Stimulated activated CD8-positive, alpha-beta memory T cell treated with anti-CD3 and anti-CD28 coated beads, Interleukin-4, amount 100 ng/mL, for 24 hours (primary cell): ENCODE data around the gene DNM1L.
A peak's percentile ranks its signal among the peaks of the same experiment; 100 is the strongest.
"Not testable (repeated sequence)": the region's sequence is repeated elsewhere in the genome, so short reads cannot be mapped to it uniquely, and the experiment has no call there.

Source experiments
- DNase-seq: peaks from one replicate; pipeline ENCODE4 v3.0.0-alpha.2; 2020; ENCODE audit warnings: low read depth

DNM1L gene

DNA sequence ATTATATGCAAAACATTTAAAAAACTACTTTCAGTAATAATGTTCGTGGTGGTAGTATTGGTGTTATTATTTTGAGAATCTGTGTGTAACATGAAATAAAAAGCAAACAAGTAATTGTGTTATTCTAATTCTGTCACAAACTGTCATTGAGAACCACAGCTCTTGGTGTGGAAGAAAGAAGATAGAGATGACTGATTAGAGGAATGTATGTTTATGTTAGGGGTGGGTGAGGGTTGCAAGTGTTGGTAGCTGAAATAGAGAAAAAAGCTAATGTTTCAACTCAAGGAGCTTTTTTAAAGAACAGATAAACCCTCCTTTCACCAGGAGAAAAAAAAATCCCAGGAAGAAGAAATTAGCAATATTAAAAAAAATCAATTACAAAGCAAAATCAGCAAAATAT, 18.3 kb downstream of the DNM1L start:
- DNase-seq: no peak

DNA sequence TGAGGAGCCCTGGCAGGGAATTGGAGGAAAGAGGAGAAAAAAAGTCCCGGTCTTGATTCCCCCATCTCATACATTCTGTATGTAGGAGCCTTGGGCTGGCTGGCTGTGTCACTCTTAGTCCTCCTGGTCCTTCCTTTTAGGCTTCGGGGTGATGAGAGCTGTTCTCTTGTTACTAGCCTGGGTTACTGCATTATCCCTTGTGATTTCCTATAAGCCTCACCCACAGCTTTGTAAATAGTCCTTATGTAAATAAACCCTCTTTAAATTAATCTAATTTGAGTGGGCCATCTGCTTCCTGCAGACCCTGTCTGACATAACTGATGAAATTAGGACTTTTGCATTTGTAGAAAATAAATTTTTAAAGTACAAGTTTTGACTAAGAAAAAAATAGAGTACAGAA, 19.2 kb downstream of the DNM1L start:
- DNase-seq: no peak

DNA sequence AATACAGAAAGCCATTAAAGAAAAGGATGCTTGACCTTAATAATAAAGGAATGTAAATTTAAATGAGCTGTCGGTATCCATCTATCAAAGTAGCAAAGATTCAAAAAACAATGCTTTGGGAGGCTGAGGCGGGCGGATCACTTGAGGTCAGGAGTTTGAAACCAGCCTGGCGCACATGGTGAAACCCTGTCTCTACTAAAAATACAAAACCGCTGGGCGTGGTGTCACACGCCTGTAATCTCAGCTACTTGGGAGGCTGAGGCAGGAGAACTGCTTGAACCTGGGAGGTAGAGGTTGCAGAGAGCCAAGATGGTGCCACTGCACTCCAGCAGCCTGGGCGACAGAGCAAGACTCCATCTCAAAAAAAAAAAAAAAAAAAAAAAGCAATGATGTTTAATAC, 20.3 kb downstream of the DNM1L start:
- not testable (repeated sequence) for DNase-seq

DNA sequence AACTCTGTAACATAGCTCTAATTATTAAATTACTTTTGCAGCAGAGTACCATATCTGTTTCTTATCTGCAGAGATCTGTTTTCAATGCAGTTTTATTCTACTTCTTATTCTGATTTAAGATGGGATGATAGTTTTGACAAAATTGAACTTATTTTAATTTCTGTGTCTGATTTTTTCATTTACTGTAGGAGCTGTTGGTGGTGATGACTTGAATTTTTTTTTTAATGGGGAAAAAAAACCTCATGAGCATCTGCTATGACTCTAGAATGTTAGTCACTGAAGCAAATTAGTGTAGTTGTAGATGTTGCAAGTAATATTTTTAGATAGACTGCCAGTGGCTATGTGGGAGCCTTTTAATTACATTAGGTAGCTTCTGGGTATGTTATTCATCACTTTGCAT, 23.4 kb downstream of the DNM1L start:
- DNase-seq: no peak

DNA sequence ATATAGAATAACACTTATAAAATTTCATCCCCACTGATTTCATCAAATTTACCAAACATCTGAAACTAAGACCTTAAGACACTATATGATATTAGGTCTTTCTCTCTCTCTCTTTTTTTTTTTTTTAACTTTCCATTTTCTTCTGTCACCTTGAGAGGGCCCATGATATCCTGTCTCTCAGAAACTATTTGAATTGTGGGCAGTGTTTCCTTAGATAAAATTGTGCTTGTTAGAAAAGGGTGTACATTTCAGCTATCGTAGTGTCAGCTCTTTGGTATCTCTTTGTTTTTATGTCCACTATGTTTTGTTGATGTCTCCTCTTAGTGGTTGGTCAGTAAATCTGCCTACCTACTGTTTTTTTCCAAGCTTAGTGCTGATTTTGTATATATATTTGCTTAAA, 23.8 kb downstream of the DNM1L start:
- DNase-seq: no peak

- DNase-seq: no peak
These were observed 26.7 kb downstream of the DNM1L start for GRCh38 chr12:32705783-32706182.

DNA sequence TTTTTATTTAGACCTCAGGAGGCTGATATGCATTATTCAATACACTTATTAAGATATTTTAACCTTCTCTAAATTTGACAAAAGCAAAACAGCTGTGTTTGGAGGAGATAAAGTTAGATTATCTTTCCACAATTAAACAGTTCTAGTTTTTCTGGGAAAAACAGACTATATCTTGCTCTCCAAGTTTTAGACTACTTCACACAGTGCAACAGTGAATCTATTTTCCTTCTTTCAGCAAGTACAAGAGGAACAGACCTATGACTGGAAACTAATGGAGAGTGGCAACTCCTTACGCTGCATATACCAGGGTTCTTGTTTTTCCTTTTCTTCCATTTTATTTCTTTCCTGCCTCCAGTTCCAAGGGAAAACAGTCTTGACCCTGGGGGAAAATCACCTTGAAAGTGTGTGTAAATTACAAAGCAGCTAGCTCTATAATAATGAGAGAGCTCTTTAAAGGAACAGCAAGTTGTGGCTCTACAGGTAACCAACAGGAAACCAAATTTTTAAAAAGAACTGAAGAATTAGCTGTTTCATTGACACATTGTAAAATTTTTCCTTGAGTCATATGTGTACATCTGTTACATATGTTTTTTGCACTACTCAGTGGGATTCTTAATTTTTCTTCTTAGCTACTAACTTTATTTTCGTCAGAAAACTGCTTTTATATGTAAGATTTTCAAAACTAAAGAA, 27.4 kb downstream of the DNM1L start:
- no peak for DNase-seq

- DNase-seq: no peak
These were observed 29.8 kb downstream of the DNM1L start for GRCh38 chr12:32708926-32709325.

DNA sequence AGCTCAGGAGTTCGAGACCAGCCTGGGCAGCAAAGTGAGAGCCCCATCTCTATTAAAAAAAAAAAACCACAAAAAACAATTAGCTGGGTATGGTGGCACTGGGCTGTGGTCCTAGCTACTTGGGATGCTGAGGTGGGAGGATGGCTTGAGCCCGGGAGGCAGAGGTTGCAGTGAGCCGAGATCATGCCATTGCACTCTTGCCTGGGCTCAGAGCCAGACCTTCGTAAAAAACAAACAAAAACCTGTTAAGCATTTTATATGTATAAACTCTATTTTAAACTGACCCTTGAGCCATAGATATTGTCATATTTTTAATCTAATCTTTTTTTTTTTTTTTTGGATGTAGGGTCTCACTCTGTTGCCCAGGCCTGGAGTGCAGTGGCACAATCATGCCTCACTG, 35.7 kb downstream of the DNM1L start:
- DNase-seq: no peak

GRCh38 chr12:32718926-32719325, 39.8 kb downstream of the DNM1L start:
- DNase-seq: no peak

DNA sequence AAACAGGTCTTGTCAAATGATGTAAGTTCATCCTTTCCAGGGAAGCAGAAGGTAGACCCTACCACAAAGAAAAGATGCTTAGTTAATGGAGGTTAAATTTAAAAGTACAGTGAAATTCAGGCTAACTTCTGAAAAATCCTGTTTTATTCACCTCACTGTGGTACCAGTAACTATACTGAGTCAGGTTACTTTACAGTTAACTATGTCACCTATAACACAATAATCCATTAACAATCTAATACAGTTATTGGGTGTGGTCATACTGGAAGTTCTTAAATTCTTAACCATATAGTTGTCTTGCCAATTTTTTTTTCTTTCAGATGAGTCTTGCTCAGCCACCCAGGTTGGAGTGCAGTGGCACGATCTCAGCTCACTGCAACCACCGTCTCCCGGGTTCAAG, 46.2 kb downstream of the DNM1L start:
- not testable (repeated sequence) for DNase-seq

DNA sequence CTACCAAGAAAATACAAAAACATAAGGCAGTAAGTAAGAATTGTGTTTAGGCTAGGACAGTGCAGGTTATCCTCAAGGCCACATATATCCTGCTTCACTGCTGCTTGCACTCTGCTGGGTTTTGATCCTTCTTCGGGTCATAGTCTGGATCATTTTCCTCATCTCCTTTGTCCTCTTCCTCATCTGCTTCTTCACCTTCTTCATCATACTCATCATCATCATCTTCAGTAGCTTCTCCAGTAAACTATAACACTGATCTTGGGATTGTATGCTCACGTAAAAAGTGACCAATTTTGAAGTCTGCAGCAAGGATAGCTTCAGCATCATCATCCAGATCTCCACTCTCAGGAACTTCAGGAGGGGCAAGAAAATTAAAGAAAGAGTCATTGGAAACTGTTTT, 47.2 kb downstream of the DNM1L start:
- DNase-seq: no peak

- DNase-seq: no peak
These were observed 48.1 kb downstream of the DNM1L start for GRCh38 chr12:32727237-32727636.

DNA sequence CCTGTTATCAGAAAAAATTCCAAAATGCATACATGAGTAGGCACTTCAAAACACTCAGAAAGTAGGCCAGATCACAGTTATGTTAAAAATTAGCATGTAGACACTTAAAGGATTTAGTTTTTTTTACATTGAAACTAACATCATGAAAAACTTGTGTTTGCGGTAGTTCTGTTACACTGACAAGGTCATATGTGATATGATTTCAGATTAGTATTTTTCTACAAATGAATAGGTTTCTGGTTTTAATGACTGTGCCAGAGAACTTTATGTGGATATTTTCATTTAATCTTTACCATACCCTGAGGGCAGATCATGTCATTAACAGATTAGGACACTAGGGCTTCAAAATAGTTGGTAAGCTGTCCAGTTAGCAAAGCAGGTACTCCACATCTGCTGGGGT, 55.9 kb downstream of the DNM1L start:
- DNase-seq: no peak

DNA sequence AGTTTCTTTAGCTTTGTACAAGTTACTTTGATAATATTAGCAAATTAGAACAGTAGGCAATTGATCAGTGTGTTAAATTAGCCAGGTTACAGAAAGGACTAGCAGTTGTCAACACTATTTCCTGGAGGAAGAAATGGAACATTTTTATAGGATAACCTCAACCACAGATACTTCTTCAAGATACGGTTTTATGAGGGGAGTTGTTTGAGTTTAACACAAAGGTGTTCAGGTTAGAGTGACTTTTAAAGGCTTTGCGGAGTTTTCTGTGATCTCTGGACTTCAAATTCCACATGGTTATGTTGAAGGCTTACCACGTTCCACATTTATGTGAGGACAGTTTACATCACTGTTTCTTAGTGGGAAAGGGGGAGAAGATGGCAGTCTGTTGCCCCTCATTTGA, 57.3 kb downstream of the DNM1L start:
- DNase-seq: no peak

GRCh38 chr12:32737715-32738114, 58.6 kb downstream of the DNM1L start:
- no peak for DNase-seq

DNA sequence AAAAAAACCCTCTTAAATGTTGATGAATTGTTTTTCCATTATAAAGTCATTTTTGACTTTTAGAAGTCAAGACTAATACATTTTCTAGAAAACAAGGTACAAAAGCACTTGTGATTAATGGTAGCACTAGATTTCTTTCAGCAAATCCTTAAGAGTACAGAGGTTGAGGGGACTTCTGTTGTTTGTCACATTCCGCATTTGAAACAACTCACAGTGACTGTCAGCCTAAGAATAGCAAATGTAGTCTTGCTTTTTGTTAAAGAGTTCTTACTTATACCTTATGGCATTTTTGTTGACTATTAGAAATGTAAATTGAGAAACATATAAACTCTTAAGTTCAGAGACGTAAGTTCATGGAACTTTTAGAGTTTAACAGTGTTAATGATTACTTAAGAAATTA, 60.2 kb downstream of the DNM1L start:
- DNase-seq: no peak

DNA sequence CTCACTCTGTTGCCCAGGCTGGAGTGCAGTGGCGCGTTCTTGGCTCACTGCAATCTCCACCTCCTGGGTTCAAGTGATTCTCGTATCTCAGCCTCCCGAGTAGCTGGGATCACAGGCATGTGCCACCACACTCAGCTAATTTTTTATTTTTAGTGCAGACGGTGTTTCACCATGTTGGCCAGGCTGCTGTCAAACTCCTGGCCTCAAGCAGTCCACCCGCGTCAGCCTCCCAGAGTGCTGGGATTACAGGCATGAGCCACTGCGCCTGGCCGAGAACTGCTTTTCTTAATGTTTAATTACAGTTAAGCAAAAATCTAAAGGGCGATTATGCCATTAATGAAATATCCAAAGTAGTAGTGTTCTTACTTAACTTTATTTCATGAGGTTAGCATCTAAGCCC, 63.0 kb downstream of the DNM1L start:
- DNase-seq: no peak

DNA sequence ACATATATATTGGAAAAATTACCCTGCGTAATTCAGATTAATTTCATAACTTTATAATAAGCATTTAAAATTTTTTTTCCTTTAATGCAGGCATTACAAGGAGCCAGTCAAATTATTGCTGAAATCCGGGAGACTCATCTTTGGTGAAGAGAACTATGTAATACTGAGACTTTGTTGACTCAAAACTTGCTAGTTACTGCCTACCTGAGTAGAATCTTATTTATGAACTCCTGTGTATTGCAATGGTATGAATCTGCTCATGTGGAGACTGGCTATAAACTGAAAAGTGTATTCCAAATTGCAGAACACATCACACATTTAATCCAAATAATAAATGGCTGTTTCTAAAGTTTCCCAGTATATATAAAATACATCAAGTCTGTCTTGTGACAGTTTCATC, 64.2 kb downstream of the DNM1L start:
- DNase-seq: no peak

GRCh38 chr12:32753605-32754004, 74.5 kb downstream of the DNM1L start:
- no peak for DNase-seq

GRCh38 chr12:32754111-32754510, 75.0 kb downstream of the DNM1L start:
- DNase-seq: no peak

GRCh38 chr12:32755051-32755653, 76.1 kb downstream of the DNM1L start:
- DNase-seq: peak; percentile 52

DNA sequence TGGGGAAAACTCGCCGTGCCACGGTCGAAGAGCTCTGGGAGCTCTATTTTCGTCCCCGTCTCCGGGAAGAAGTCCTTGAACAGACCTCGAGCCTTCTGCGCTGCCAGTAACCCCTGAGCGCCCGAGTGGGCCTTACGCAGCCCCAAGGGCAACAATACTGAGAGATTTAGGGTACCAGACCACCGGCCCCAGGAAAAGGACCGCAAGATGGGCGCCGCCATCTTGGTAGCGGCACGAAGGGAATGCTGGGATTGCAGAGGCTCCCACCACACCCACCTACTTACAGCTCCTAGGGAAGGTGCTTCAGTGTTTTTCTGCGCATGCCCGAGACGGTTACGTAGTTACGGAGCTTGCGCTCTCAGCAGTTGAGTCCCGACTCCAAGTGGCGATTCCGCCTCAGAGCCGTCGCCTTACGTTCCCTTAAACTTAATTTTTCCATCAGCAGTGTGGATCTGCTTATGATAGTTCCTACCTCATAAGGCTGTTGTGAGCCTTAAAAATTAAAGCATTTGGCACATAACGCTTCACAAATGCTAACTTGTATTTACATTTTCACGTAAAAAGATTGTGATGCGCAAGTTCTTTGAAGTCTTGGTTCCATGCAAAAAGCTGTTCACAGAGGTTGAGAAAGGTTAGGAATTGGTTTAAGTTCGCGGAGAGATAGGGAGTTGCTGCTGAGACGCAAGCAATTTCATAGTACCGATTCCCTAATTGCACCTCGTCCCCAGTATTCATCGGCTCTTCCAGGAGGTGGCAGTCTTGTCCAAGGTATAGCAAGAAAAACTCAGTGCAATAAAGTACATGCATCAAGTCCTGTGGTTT, 76.8 kb downstream of the DNM1L start, which contains the start of gene YARS2:
YARS2 (minus strand) TSS at position 244 of the 822 bp plus-strand sequence; CDS start at position 221, 23 bp downstream.
- DNase-seq: peak; percentile 83
